GM23338 (cell line): ENCODE data around the gene KRTAP12-3. TPM values are rescaled to one million over a fixed set of nuclear protein-coding genes. Genes with fewer than 3 reads are reported as not detected.

Experiments
- ATAC-seq: fragments of 200-7000 bp; cut with Tn5 transposase; 3 replicates; pipeline ENCODE4 v1.9.1; 2020
- DNase-seq: peaks from one replicate; pipeline ENCODE4 v3.0.0-alpha.2; 2015; ENCODE audit warnings: low spot score
- H2AFZ ChIP-seq: fragments of 200-600 bp; sonication (generic); 2 replicates; pipeline ENCODE4 v1.8.0; 2016; ENCODE audit warnings: antibody characterized with exemption, mild to moderate bottlenecking, moderate library complexity
- H3F3A ChIP-seq: fragments of 200-600 bp; sonication (generic); replicated peaks from 2 replicates; pipeline ENCODE4 v1.8.0; 2017; ENCODE audit warnings: antibody characterized with exemption, mixed run types, low read depth
- H3K27ac ChIP-seq: fragments of 200-600 bp; sonication (generic); 2 replicates; pipeline ENCODE4 v1.6.1; 2016; ENCODE audit warnings: low read depth
- H3K27me3 ChIP-seq: fragments of 200-600 bp; sonication (generic); 2 replicates; pipeline ENCODE4 v1.8.0; 2016; ENCODE audit warnings: mild to moderate bottlenecking, mixed run types, moderate library complexity; ENCODE audit not compliant: insufficient read depth
- H3K36me3 ChIP-seq: fragments of 200-600 bp; sonication (generic); 2 replicates; pipeline ENCODE4 v1.8.0; 2016; ENCODE audit warnings: mild to moderate bottlenecking; ENCODE audit not compliant: insufficient read depth
- H3K4me1 ChIP-seq: fragments of 200-600 bp; sonication (generic); 2 replicates; pipeline ENCODE4 v1.8.0; 2016; ENCODE audit warnings: mild to moderate bottlenecking, moderate library complexity; ENCODE audit not compliant: insufficient read depth
- H3K4me2 ChIP-seq: fragments of 200-600 bp; sonication (generic); 2 replicates; pipeline ENCODE4 v1.7.1; 2017; ENCODE audit warnings: mixed run types
- H3K4me3 ChIP-seq: fragments of 200-600 bp; sonication (generic); 2 replicates; pipeline ENCODE4 v1.6.1; 2016; ENCODE audit warnings: mixed run types
- H3K79me2 ChIP-seq: fragments of 200-600 bp; sonication (generic); replicated peaks from 2 replicates; pipeline ENCODE4 v1.8.0; 2017; ENCODE audit warnings: mild to moderate bottlenecking; ENCODE audit not compliant: insufficient read depth
- H3K9me2 ChIP-seq: fragments of 200-600 bp; sonication (generic); 2 replicates; pipeline ENCODE4 v1.8.0; 2017; ENCODE audit not compliant: insufficient read depth
- H4K20me1 ChIP-seq: fragments of 200-600 bp; sonication (generic); replicated peaks from 2 replicates; pipeline ENCODE4 v1.8.0; 2017; ENCODE audit warnings: mild to moderate bottlenecking; ENCODE audit not compliant: insufficient read depth
- H3K27ac Mint-ChIP-seq: 2 replicates; pipeline ENCODE4 v1.8.0; 2020; ENCODE audit warnings: inconsistent platforms, mild to moderate bottlenecking, moderate library complexity, mixed read lengths
- H3K27me3 Mint-ChIP-seq: 3 replicates; pipeline ENCODE4 v1.8.0; 2022; ENCODE audit warnings: low read depth, mild to moderate bottlenecking, moderate library complexity, mixed read lengths, inconsistent platforms; ENCODE audit not compliant: insufficient read depth, poor library complexity
- H3K36me3 Mint-ChIP-seq: 3 replicates; pipeline ENCODE4 v1.8.0; 2021; ENCODE audit warnings: low read depth, mild to moderate bottlenecking, inconsistent platforms, moderate library complexity, mixed read lengths
- H3K4me1 Mint-ChIP-seq: 3 replicates; pipeline ENCODE4 v1.8.0; 2020; ENCODE audit warnings: mild to moderate bottlenecking, inconsistent platforms, mixed read lengths
- H3K4me3 Mint-ChIP-seq: 3 replicates; pipeline ENCODE4 v1.8.0; 2021; ENCODE audit warnings: moderate library complexity, mild to moderate bottlenecking, inconsistent platforms, mixed read lengths
- H3K9me3 Mint-ChIP-seq: 3 replicates; pipeline ENCODE4 v1.8.0; 2020; ENCODE audit warnings: moderate library complexity, mild to moderate bottlenecking, inconsistent platforms, mixed read lengths
- CREB1 ChIP-seq: fragments of 250-450 bp; sonication (Bioruptor Pico); IDR thresholded peaks from 2 replicates; pipeline ENCODE4 v1.5.0; 2020; ENCODE audit warnings: low read depth, mild to moderate bottlenecking, moderate library complexity
- CTCF ChIP-seq, 2 experiments: fragments of 200-600 bp in 1 of 2; sonication (generic) in 1 of 2; conservative IDR thresholded peaks; 2 replicates each; pipeline versions ENCODE4 v1.5.1 to v1.6.1; 2016 to 2017; ENCODE audit warnings: antibody characterized with exemption in 2 of 2, low read depth in 2 of 2, mild to moderate bottlenecking in 2 of 2, moderate library complexity in 1 of 2
- ETS1 ChIP-seq: IDR thresholded peaks from 2 replicates; pipeline ENCODE4 v1.6.1; 2016; ENCODE audit warnings: antibody characterized with exemption
- EZH2 ChIP-seq: fragments of 200-600 bp; sonication (generic); IDR thresholded peaks from one replicate; pipeline ENCODE4 v1.8.0; 2017; ENCODE audit warnings: antibody characterized with exemption, mild to moderate bottlenecking, low read depth; ENCODE audit not compliant: unreplicated experiment
- EZH2phosphoT487 ChIP-seq: fragments of 200-600 bp; sonication (generic); IDR thresholded peaks from one replicate; pipeline ENCODE4 v1.8.1; 2018; ENCODE audit warnings: antibody characterized with exemption; ENCODE audit not compliant: unreplicated experiment
- JUNB ChIP-seq: IDR thresholded peaks from one replicate; pipeline ENCODE4 v1.6.1; 2016; ENCODE audit warnings: antibody characterized with exemption; ENCODE audit not compliant: unreplicated experiment
- NANOG ChIP-seq: IDR thresholded peaks from 2 replicates; pipeline ENCODE4 v1.6.1; 2016; ENCODE audit warnings: antibody characterized with exemption, borderline replicate concordance
- POLR2AphosphoS5 ChIP-seq: IDR thresholded peaks from 2 replicates; pipeline ENCODE4 v1.6.1; 2016; ENCODE audit warnings: antibody characterized with exemption, low read depth
- REST ChIP-seq: IDR thresholded peaks from one replicate; pipeline ENCODE4 v1.6.1; 2018; ENCODE audit warnings: antibody characterized with exemption; ENCODE audit not compliant: unreplicated experiment
- ZNF114 ChIP-seq: fragments of 250-450 bp; sonication (Bioruptor Pico); IDR thresholded peaks from 2 replicates; pipeline ENCODE4 v1.5.0; 2020; ENCODE audit warnings: mild to moderate bottlenecking, moderate library complexity
- ZNF331 ChIP-seq: fragments of 250-450 bp; sonication (Bioruptor Pico); IDR thresholded peaks from 2 replicates; pipeline ENCODE4 v1.5.0; 2020; ENCODE audit warnings: low read depth, mild to moderate bottlenecking, moderate library complexity
- polyA plus RNA-seq: library from polyadenylated mRNA; unstranded; fragments of >200 nt; fragmentation: Nextera tagmentation; extraction: Ambion mirVana; gene quantifications from 2 replicates; pipeline ENCODE4 v1.2.1, GENCODE V29; 2016
- total RNA-seq: library from RNA; depleted of rRNA; stranded (reverse); fragments of >200 nt; shearing (Covaris generic); gene quantifications from 2 replicates; pipeline ENCODE4 v1.2.3, GENCODE V29; 2014

KRTAP12-3 gene
- total and polyA plus RNA-seq, 2 experiments from 2014 or later, result not detected

GRCh38 chr21:44623575-44623974 is 34.2 kb upstream of the KRTAP12-3 start:
- DNase-seq (no peak), ATAC-seq (no peak)
- no peak overlapping the region for H3K27ac ChIP-seq
- H3K4me3 ChIP-seq, result no peak overlapping the region
- H3K4me3 Mint-ChIP-seq, result no peak overlapping the region
- H3K27ac Mint-ChIP-seq, result no peak overlapping the region
- no peaks in the 10 kb centered on the region for H3K27me3 ChIP-seq
- peaks cover 54% of the 10 kb centered on the region for H3K9me3 Mint-ChIP-seq
- peaks cover 8% of the 10 kb centered on the region for H3K27me3 Mint-ChIP-seq
- H3K9me2 ChIP-seq, result no peaks in the 10 kb centered on the region
- H3K36me3 Mint-ChIP-seq, result peaks cover 32% of the 10 kb centered on the region
- no peaks in the 10 kb centered on the region for H3K79me2 ChIP-seq
- no peaks in the 10 kb centered on the region for H4K20me1 ChIP-seq
- H3K36me3 ChIP-seq, result no peaks in the 10 kb centered on the region; the same call in 1 of the 2 replicates
- H2AFZ ChIP-seq, result no peak overlapping the region
- H3K4me1 Mint-ChIP-seq, result peaks cover 3% of the 10 kb centered on the region; the same call in 1 of the 3 replicates
- H3K4me1 ChIP-seq, result no peaks in the 10 kb centered on the region
- H3K4me2 ChIP-seq, result no peak overlapping the region
- no peaks in the 10 kb centered on the region for H3F3A ChIP-seq
- TF ChIP-seq JUNB (no peak), NANOG (no peak), EZH2phosphoT487 (no peak), ZNF331 (no peak), ZNF114 (CRISPR knock-in tag) (no peak), REST (no peak), ETS1 (no peak)

- no peaks in the 10 kb centered on the region for H3K4me1 Mint-ChIP-seq
- H3K9me2 ChIP-seq, result no peaks in the 10 kb centered on the region
- H3K27me3 Mint-ChIP-seq, result peaks cover 7% of the 10 kb centered on the region
- no peak overlapping the region for H3K4me2 ChIP-seq
- no peaks in the 10 kb centered on the region for H3K4me1 ChIP-seq
- no peak overlapping the region for H3K27ac ChIP-seq
- H3K36me3 ChIP-seq, result no peaks in the 10 kb centered on the region; the same call in 1 of the 2 replicates
- H3K9me3 Mint-ChIP-seq, result peaks cover 37% of the 10 kb centered on the region
- H3K4me3 ChIP-seq, result no peak overlapping the region
- no peaks in the 10 kb centered on the region for H4K20me1 ChIP-seq
- DNase-seq, result no peak
- H2AFZ ChIP-seq, result no peak overlapping the region
- no peaks in the 10 kb centered on the region for H3F3A ChIP-seq
- H3K36me3 Mint-ChIP-seq, result peaks cover 18% of the 10 kb centered on the region
- H3K27ac Mint-ChIP-seq, result no peak overlapping the region
- H3K27me3 ChIP-seq, result no peaks in the 10 kb centered on the region
- no peak overlapping the region for H3K4me3 Mint-ChIP-seq
- H3K79me2 ChIP-seq, result no peaks in the 10 kb centered on the region
- ATAC-seq, result no peak
- TF ChIP-seq EZH2 (no peak), POLR2AphosphoS5 (no peak), JUNB (no peak), CTCF (conservative IDR thresholded peaks at IDR 0.05; ENCODE audit: low read depth in 2 of 2) (no peak), CREB1 (CRISPR knock-in tag) (no peak)
Measured at GRCh38 chr21:44625756-44626155, 32.0 kb upstream of the KRTAP12-3 start.
